ENCODE data around the gene PSMD8.

DNA sequence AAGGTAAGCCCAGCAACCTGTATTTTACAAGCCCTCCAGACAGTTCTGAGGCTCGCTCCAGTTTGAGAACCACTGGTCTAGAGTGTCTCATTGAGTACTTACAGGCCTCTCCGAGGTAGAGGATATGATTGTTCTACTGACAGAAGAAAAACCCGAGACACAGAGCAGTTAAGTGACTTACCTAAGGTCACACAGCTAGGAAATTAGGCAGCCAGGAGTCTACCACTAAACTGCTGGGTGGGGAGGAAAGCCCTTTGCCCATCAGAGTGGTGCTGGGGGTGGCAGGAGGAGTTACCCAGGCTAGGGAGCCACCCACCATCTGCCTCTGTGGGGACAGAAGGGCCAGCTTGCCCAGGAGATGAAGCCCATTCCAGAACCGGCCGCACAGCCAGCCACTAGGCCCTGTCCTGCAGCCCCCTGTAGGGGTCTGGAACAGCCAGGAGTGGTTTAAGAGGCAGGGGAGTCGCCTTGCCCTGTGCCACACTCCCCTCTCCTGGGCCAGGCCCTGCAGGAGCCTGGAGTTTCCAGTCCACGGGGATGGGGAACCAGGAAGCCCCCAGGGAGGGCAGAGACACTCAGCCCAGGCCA lies 50.9 kb downstream of the PSMD8 start:
- TF ChIP-seq, protein P1, sequence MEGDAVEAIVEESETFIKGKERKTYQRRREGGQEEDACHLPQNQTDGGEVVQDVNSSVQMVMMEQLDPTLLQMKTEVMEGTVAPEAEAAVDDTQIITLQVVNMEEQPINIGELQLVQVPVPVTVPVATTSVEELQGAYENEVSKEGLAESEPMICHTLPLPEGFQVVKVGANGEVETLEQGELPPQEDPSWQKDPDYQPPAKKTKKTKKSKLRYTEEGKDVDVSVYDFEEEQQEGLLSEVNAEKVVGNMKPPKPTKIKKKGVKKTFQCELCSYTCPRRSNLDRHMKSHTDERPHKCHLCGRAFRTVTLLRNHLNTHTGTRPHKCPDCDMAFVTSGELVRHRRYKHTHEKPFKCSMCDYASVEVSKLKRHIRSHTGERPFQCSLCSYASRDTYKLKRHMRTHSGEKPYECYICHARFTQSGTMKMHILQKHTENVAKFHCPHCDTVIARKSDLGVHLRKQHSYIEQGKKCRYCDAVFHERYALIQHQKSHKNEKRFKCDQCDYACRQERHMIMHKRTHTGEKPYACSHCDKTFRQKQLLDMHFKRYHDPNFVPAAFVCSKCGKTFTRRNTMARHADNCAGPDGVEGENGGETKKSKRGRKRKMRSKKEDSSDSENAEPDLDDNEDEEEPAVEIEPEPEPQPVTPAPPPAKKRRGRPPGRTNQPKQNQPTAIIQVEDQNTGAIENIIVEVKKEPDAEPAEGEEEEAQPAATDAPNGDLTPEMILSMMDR (IDR thresholded peaks at IDR 0.05; ENCODE audit: low read depth, low read length), result no peak
- no peak for TF ChIP-seq POLR2A (IDR thresholded peaks at IDR 0.05; ENCODE audit: extremely low read depth, insufficient read length)
- TF ChIP-seq, protein P2, sequence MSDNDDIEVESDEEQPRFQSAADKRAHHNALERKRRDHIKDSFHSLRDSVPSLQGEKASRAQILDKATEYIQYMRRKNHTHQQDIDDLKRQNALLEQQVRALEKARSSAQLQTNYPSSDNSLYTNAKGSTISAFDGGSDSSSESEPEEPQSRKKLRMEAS (IDR thresholded peaks at IDR 0.05; ENCODE audit: low read depth, low read length), result no peak

All from NB4 (cell line).